Endometrial microvascular endothelial cells (primary cell): ENCODE measurements around the gene PGAM5. TPM values are rescaled to one million over a fixed set of nuclear protein-coding genes. Genes with fewer than 3 reads are reported as not detected.
"Not testable (repeated sequence)": the region's sequence is repeated elsewhere in the genome, so short reads cannot be mapped to it uniquely, and the experiment has no call there.

Experiments used
- in situ Hi-C: cut with HindIII; loops from 2 replicates; pipeline ENCODE4 v1.10.0; 2017; ENCODE audit warnings: low sequenced_read_pairs, low pct_unique_long_range_greater_than_20kb; ENCODE audit errors: inconsistent ontology term
- total RNA-seq: library from RNA; depleted of rRNA; stranded (reverse); fragments of >200 nt; gene quantifications from one replicate; pipeline ENCODE4 v1.2.3, GENCODE V29; 2015; ENCODE audit errors: inconsistent ontology term

Gene PGAM5
- total RNA-seq, 1 donor from 2014 or later = 59.4 TPM

- in situ Hi-C loops = no loop called here
These were observed 26.3 kb downstream of the PGAM5 start for GRCh38 chr12:132736913-132737312.

- in situ Hi-C loops = no loop called here
These were observed 29.1 kb downstream of the PGAM5 start for GRCh38 chr12:132739600-132740312.

GRCh38 chr12:132740313-132740646 lies 29.6 kb downstream of the PGAM5 start:
- in situ Hi-C loops = no loop called here

GRCh38 chr12:132740652-132741051 lies 30.0 kb downstream of the PGAM5 start:
- in situ Hi-C loops = no loop called here

- in situ Hi-C loops = no loop called here
These were observed 31.0 kb downstream of the PGAM5 start for GRCh38 chr12:132741620-132742019.

GRCh38 chr12:132743831-132744230 lies 33.2 kb downstream of the PGAM5 start:
- in situ Hi-C loops = no loop called here

- in situ Hi-C loops = no loop called here
These were observed 36.0 kb downstream of the PGAM5 start for GRCh38 chr12:132746613-132747012.

GRCh38 chr12:132747395-132747794 lies 36.8 kb downstream of the PGAM5 start:
- in situ Hi-C loops = no loop called here

GRCh38 chr12:132747896-132748295 lies 37.3 kb downstream of the PGAM5 start:
- in situ Hi-C loops = no loop called here

- in situ Hi-C loops = no loop called here
These were observed 37.7 kb downstream of the PGAM5 start for GRCh38 chr12:132748319-132748718.

GRCh38 chr12:132753670-132754069 lies 43.0 kb downstream of the PGAM5 start:
- in situ Hi-C loops = not testable (repeated sequence)

GRCh38 chr12:132754160-132754932 lies 43.7 kb downstream of the PGAM5 start:
- in situ Hi-C loops = no loop called here

- in situ Hi-C loops = not testable (repeated sequence)
These were observed 48.2 kb downstream of the PGAM5 start for GRCh38 chr12:132758825-132759224.

GRCh38 chr12:132759359-132759758 lies 48.7 kb downstream of the PGAM5 start:
- in situ Hi-C loops = no loop called here

- in situ Hi-C loops = no loop called here
These were observed 50.6 kb downstream of the PGAM5 start, which contains the start of gene ANKLE2 for GRCh38 chr12:132761032-132761920. ANKLE2 (minus strand) TSS chr12:132761832; CDS start chr12:132761798, 34 bp downstream.

GRCh38 chr12:132761921-132762583 lies 51.4 kb downstream of the PGAM5 start:
- in situ Hi-C loops = no loop called here

- in situ Hi-C loops = no loop called here
These were observed 53.6 kb downstream of the PGAM5 start for GRCh38 chr12:132764231-132764630.

GRCh38 chr12:132765361-132765760 lies 54.7 kb downstream of the PGAM5 start:
- in situ Hi-C loops = no loop called here
